Measurements from ENCODE around the gene ABCA7. TPM values are rescaled to one million over a fixed set of nuclear protein-coding genes. Genes with fewer than 3 reads are reported as not detected.
A peak's percentile ranks its signal among the peaks of the same experiment; 100 is the strongest.

ABCA7 gene
- total and polyA plus RNA-seq, 7 donors, result 1.8 to 25.1 (median 9.9) TPM

DNA sequence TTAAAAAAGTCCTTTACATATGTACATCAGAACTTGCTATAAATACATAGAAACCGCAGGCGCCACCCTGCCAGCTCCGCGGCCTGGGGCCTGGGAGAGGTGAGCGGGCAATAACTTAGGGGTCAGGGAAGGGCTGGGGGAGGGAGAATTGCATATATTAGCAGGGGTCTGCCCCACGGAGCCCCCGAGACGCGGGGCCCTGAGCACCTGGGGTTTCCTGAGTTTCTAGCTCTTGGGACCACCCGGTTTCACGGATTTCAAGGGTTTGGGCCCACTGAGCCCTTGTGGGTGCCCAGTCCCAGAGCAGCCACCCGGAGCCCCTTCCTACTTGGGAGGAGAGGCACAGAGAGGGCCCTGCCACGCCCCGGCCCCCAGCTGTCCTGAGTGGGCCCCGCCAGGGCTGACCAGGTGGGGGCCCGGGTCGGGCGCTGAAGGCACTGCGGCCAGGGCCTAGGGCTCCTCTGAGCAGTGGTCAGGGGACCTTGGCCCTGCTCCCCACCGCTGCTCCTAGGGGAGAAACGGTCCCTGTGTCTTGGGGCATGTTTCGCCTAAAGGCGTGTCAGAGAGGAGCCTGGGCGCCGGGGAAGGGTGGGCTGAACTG is 67.9 kb downstream of the ABCA7 start:
- DNase-seq, result no peak
- no peak for TF ChIP-seq EP300 (IDR thresholded peaks at IDR 0.05)
- TF ChIP-seq POLR2A (IDR thresholded peaks at IDR 0.05), result no peak
- no peak for TF ChIP-seq POLR2AphosphoS5 (IDR thresholded peaks at IDR 0.05)
- TF ChIP-seq CTCF (IDR thresholded peaks at IDR 0.05), result no peak
- H3K27ac ChIP-seq, result no peak overlapping the region
- H3K4me1 ChIP-seq, result peaks cover 0 to 44% (median 33%) of the 10 kb centered on the region in 4 donors
- intact Hi-C loops (cut with DNase I), result loop anchor here (10.0 kb wide), 1 partner anchor 183 kb away; the partner anchor contains the start of gene ARID3A
- no peak overlapping the region for H3K4me3 ChIP-seq
- peaks cover 12 to 69% (median 43%) of the 10 kb centered on the region in 4 donors for H3K36me3 ChIP-seq
- H3K27me3 ChIP-seq, result no peaks in the 10 kb centered on the region
- 90% methylated on average over 25 of the region's 25 CpGs for WGBS, 2 donors
- H3K9me3 ChIP-seq, result no peaks in the 10 kb centered on the region

DNA sequence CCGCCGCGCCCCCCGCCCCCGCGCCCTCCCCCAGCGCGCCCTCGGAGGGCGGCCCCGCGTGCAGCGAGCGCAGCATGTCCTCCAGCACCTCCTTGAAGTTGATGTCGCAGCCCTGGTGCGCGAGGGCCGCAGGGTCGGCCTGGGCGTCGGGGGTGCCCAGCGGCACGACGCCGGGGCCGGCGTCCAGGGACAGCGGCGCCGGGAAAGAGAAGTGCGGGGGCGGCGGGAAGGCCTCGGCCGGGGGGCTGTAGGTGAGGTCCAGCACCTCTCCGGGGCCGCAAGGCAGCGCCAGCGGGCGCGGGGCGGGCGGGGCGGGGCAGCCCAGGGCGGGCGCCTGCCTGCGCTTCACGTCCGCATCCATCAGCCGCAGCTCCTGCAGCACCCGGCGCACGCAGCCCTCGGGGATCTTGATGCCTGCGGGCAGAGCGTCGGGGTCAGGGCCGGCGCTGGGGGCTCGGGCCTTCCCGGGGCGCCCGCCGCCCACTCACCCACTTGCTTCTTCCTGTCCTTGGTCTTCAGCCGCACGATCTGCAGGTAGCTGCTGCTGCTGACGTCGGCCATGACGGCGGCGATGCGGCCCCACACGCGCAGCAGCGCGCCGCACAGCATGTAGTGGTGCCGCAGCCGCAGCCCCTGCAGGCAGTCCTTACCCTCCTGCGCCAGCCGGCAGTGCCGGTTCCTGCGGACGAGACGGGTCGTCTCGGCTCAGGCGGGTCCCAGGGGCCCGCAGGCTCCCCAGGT is 68.6 kb downstream of the ABCA7 start:
- peaks cover 12 to 69% (median 43%) of the 10 kb centered on the region in 4 donors for H3K36me3 ChIP-seq
- WGBS, 2 donors, result 94 to 96% methylated on average over 89 of the region's 89 CpGs
- H3K4me3 ChIP-seq, result no peak overlapping the region
- no peak for DNase-seq
- no peaks in the 10 kb centered on the region for H3K9me3 ChIP-seq
- no peak overlapping the region for H3K27ac ChIP-seq
- TF ChIP-seq POLR2A (IDR thresholded peaks at IDR 0.05) (no peak), POLR2AphosphoS5 (IDR thresholded peaks at IDR 0.05) (no peak)
- no peaks in the 10 kb centered on the region for H3K27me3 ChIP-seq
- intact Hi-C loops (cut with DNase I), result loop anchor here (10.0 kb wide), 1 partner anchor 184 kb away; the partner anchor contains the start of gene ARID3A
- H3K4me1 ChIP-seq, result peaks cover 0 to 44% (median 33%) of the 10 kb centered on the region in 4 donors

- intact Hi-C loops (cut with DNase I), result loop anchor here (10.0 kb wide), 1 partner anchor 184 kb away; the partner anchor contains the start of gene ARID3A
- peaks cover 14 to 74% (median 43%) of the 10 kb centered on the region in 4 donors for H3K36me3 ChIP-seq
These were observed 69.2 kb downstream of the ABCA7 start for GRCh38 chr19:1109032-1109551.

GRCh38 chr19:1109697-1110671 is 70.1 kb downstream of the ABCA7 start:
- H3K4me3 ChIP-seq, result no peak overlapping the region
- no peaks in the 10 kb centered on the region for H3K27me3 ChIP-seq
- H3K36me3 ChIP-seq, result peaks cover 16 to 83% (median 46%) of the 10 kb centered on the region in 4 donors
- H3K27ac ChIP-seq, result no peak overlapping the region
- intact Hi-C loops (cut with DNase I), result loop anchor here (5.0 to 10.0 kb wide), 2 partner anchors 82 to 185 kb away; partner anchors contain the start of gene ARID3A
- TF ChIP-seq EP300 (IDR thresholded peaks at IDR 0.05) (no peak), POLR2AphosphoS5 (IDR thresholded peaks at IDR 0.05) (no peak), POLR2A (IDR thresholded peaks at IDR 0.05) (no peak), CTCF (IDR thresholded peaks at IDR 0.05) (no peak)
- peaks cover 0 to 51% (median 40%) of the 10 kb centered on the region in 4 donors for H3K4me1 ChIP-seq
- 95% methylated on average over 54 of the region's 54 CpGs for WGBS, 2 donors
- no peak for DNase-seq
- no peaks in the 10 kb centered on the region for H3K9me3 ChIP-seq

More at GRCh38 chr19:1109032-1109551, 69.2 kb downstream of the ABCA7 start:
- no peaks in the 10 kb centered on the region for H3K27me3 ChIP-seq
- H3K9me3 ChIP-seq, result no peaks in the 10 kb centered on the region
- TF ChIP-seq CTCF (IDR thresholded peaks at IDR 0.05) (no peak), EP300 (IDR thresholded peaks at IDR 0.05) (no peak), POLR2AphosphoS5 (IDR thresholded peaks at IDR 0.05) (peak in 1 of 4 donors; percentile 35), POLR2A (IDR thresholded peaks at IDR 0.05) (no peak)
- H3K4me1 ChIP-seq, result peaks cover 0 to 50% (median 38%) of the 10 kb centered on the region in 4 donors
- H3K27ac ChIP-seq, result no peak overlapping the region
- no peak overlapping the region for H3K4me3 ChIP-seq
- DNase-seq, result no peak
- WGBS, 2 donors, result 89 to 93% methylated on average over 48 of the region's 48 CpGs

All from sigmoid colon (tissue), 7 donors.